ENCODE measurements around the gene EFNB1.
A peak's percentile ranks its signal among the peaks of the same experiment; 100 is the strongest.

Gene EFNB1

DNA sequence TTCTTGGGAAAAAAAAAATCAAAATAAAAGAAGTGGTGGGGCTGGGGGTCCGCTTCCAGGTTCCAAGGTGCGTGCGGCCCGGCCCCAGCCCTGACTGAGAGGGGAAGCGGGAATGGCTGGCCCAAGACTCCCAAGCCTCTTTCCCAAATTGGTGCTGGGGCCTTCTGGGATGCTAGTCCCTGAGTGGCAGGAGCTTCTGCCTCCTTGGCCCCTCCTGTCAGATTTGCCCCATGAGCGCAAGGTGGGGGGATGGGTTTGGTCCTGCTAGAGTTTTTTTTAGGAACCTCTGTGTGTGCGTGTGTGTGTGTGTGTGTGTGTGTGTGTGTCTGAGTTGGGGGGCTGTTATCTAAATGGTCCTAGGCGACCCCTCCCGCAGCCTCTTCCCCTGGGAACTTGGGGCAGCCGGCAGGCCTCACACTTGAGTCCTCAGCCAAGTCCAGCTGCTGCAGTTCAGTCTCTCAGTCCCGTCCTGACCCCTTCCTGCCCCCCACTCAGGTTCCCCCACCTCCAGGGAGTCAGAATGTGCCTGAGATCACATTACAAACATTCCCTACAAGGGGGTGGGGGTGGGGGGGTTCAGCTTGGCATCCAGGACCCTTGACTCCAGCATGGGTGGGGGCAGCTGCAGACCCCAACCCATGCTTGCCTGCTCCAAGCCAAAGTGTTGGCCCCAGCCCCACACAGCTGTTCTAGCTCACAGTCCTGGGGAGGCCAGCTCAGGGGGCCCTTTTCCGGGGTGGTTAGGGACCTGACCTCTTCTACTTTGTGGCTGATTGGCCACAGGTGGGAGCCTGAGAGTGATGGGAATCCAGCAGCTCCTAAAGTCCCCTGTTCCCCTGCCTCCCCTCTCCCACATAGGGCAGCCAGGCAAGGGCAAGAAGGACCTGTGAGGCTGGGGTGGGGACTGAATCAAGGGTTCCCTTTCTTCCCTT lies 4.0 kb downstream of the EFNB1 start:
- POLR2A ChIA-PET, result interaction anchor here (1.0 kb wide), 1 partner anchor 89 kb away, joined by 3 read pairs; no protein-coding TSS in a partner anchor
- 74% methylated on average over 7 of the region's 12 CpGs for WGBS (ENCODE audit: insufficient coverage)
- H3K9me3 ChIP-seq (ENCODE audit: control extremely low read depth in 1 of 5, control insufficient read depth in 4 of 5, insufficient read depth in 2 of 5, low read depth in 1 of 5, low read length in 4 of 5), result no peaks in the 10 kb centered on the region
- CTCF ChIA-PET, result interaction anchor here (1.2 to 1.3 kb wide), 2 partner anchors 10 to 230 kb away, joined by 3 to 4 read pairs; no protein-coding TSS in a partner anchor
- peaks cover 0 to 56% (median 48%) of the 10 kb centered on the region in 4 experiments for H3K4me1 ChIP-seq (ENCODE audit: control extremely low read depth in 1 of 4, control insufficient read depth in 4 of 4, insufficient read depth in 4 of 4, low read length in 3 of 4)
- peaks cover 0 to 19% (median 0%) of the 10 kb centered on the region in 5 experiments for H3K27me3 ChIP-seq (replicated peaks in 2 of 5; ENCODE audit: control insufficient read depth in 4 of 5, insufficient read depth in 5 of 5, low read length in 4 of 5)
- H3K36me3 ChIP-seq (ENCODE audit: control insufficient read depth in 4 of 4, insufficient read depth in 4 of 4, low read length in 3 of 4), result peaks cover 0 to 2% (median 0%) of the 10 kb centered on the region in 4 experiments
- no peak for DNase-seq
- H3K27ac ChIP-seq (ENCODE audit: insufficient read depth in 1 of 2, low read depth in 1 of 2, low read length in 2 of 2, poor library complexity in 1 of 2, severe bottlenecking in 2 of 2), result no peak overlapping the region
- H3K4me3 ChIP-seq (ENCODE audit: control insufficient read depth in 1 of 7, extremely low read depth in 1 of 7, insufficient read depth in 4 of 7, low read depth in 2 of 7, low read length in 6 of 7), result no peak overlapping the region

DNA sequence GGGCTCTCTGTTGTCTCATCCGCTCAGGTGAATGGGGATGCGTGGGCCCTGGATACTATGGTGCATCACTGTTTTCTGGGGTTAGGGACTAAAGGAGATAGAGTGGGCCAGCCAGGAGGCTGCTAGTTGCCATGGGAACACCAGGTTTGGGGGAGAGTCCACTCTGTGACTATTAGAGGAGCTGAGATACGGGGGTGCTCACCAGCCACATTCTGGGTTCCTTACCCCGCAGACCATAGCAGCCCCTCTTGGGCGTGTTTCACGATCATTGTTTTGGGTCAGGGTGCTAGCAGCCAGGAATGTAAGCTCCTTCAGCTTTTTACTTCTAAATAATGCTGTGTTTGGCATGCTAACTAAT lies 4.6 kb downstream of the EFNB1 start:
- H3K36me3 ChIP-seq (ENCODE audit: control insufficient read depth in 4 of 4, insufficient read depth in 4 of 4, low read length in 3 of 4), result peaks cover 0 to 2% (median 0%) of the 10 kb centered on the region in 4 experiments
- no peak overlapping the region for H3K27ac ChIP-seq (ENCODE audit: insufficient read depth in 1 of 2, low read depth in 1 of 2, low read length in 2 of 2, poor library complexity in 1 of 2, severe bottlenecking in 2 of 2)
- POLR2A ChIA-PET, result no interaction called here
- CTCF ChIA-PET, result interaction anchor here (0.9 to 1.3 kb wide), 3 partner anchors 9 to 87 kb away, joined by 3 to 4 read pairs (median 4); no protein-coding TSS in a partner anchor
- no peak for DNase-seq
- no peak overlapping the region for H3K4me3 ChIP-seq (ENCODE audit: control insufficient read depth in 1 of 7, extremely low read depth in 1 of 7, insufficient read depth in 4 of 7, low read depth in 2 of 7, low read length in 6 of 7)
- 92% methylated on average over 5 of the region's 6 CpGs for WGBS (ENCODE audit: insufficient coverage)
- peaks cover 0 to 50% (median 43%) of the 10 kb centered on the region in 4 experiments for H3K4me1 ChIP-seq (ENCODE audit: control extremely low read depth in 1 of 4, control insufficient read depth in 4 of 4, insufficient read depth in 4 of 4, low read length in 3 of 4)
- no peaks in the 10 kb centered on the region for H3K9me3 ChIP-seq (ENCODE audit: control extremely low read depth in 1 of 5, control insufficient read depth in 4 of 5, insufficient read depth in 2 of 5, low read depth in 1 of 5, low read length in 4 of 5)
- peaks cover 0 to 19% (median 0%) of the 10 kb centered on the region in 5 experiments for H3K27me3 ChIP-seq (replicated peaks in 2 of 5; ENCODE audit: control insufficient read depth in 4 of 5, insufficient read depth in 5 of 5, low read length in 4 of 5)

DNA sequence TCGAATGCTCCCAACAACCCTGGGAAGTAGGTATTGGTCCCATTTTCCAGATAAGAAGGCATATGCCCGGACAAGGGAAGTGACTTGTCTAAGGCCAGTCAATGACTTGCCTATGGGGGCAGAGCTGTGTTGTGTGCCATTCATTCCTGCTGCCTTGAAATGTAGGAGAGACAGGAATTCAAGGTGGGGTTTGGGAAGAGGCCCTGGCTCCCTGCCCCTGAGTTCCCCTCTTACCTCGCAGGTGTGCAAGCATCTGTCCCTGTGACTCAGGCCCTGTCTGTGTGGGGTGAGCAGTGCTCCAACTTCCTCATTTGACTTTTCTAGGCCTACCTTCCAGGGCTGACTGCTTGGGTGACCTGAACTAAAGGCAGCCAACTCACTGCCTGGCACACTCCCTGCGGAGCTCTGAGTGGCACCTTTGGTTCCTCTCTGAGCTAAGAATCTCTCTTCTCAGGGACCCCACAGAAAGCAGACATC lies 5.1 kb downstream of the EFNB1 start:
- peak; percentile 22 to 77 (median 70) for DNase-seq
- Histone ChIP-seq H3K27me3 (replicated peaks in 2 of 5; ENCODE audit: control insufficient read depth in 4 of 5, insufficient read depth in 5 of 5, low read length in 4 of 5) (peaks cover 0 to 19% (median 0%) of the 10 kb centered on the region in 5 experiments), H3K36me3 (ENCODE audit: control insufficient read depth in 4 of 4, insufficient read depth in 4 of 4, low read length in 3 of 4) (peaks cover 0 to 3% (median 0%) of the 10 kb centered on the region in 4 experiments), H3K4me3 (ENCODE audit: control insufficient read depth in 1 of 7, extremely low read depth in 1 of 7, insufficient read depth in 4 of 7, low read depth in 2 of 7, low read length in 6 of 7) (no peak overlapping the region), H3K4me1 (ENCODE audit: control extremely low read depth in 1 of 4, control insufficient read depth in 4 of 4, insufficient read depth in 4 of 4, low read length in 3 of 4) (peaks cover 0 to 47% (median 40%) of the 10 kb centered on the region in 4 experiments), H3K27ac (ENCODE audit: insufficient read depth in 1 of 2, low read depth in 1 of 2, low read length in 2 of 2, poor library complexity in 1 of 2, severe bottlenecking in 2 of 2) (no peak overlapping the region), H3K9me3 (ENCODE audit: control extremely low read depth in 1 of 5, control insufficient read depth in 4 of 5, insufficient read depth in 2 of 5, low read depth in 1 of 5, low read length in 4 of 5) (no peaks in the 10 kb centered on the region)
- ChIA-PET POLR2A (no interaction called here), CTCF (interaction anchor here (0.9 to 1.3 kb wide), 4 partner anchors 9 to 87 kb away, joined by 3 to 4 read pairs (median 4); no protein-coding TSS in a partner anchor)
- WGBS (ENCODE audit: insufficient coverage), result 81% methylated on average over 3 of the region's 4 CpGs

DNA sequence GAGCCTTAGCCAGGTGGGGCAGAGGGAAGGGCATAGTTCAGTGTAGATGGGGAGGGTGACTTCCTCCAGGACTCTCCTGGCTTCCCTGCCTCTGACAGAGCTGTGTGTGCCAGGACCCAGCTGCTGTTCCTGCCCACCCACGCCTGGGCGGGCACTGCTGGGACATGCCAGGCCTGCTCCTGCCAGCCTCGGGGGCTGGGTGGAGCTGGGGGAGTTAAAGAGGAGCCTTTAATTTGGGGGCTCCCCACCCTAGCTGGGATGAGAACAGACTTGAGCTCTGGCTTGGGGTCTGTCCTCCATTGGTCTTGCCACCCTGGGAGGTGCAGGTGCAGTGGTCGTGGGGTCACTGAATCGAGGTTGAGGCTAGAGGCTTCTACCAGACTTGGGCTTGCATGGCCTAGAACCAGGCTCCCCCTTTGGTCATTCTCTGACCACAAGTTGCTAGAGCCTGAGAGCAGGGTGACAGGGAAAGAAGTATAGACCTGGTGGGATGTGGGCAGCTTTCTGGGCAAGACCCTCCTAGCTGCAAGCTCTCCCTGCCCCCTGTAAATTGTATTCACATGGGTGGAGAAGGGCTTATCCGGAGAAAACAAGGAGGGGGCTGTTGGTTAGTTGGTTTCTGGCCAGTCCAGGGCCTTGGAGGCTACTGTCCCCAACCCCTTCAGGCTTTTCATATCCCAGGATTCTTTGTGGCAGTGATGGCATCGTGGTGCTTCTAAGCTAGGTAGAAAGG lies 5.7 kb downstream of the EFNB1 start:
- POLR2A ChIA-PET, result no interaction called here
- H3K36me3 ChIP-seq (ENCODE audit: control insufficient read depth in 4 of 4, insufficient read depth in 4 of 4, low read length in 3 of 4), result peaks cover 0 to 5% (median 0%) of the 10 kb centered on the region in 4 experiments
- 93% methylated on average over 5 of the region's 7 CpGs for WGBS (ENCODE audit: insufficient coverage)
- no peaks in the 10 kb centered on the region for H3K9me3 ChIP-seq (ENCODE audit: control extremely low read depth in 1 of 5, control insufficient read depth in 4 of 5, insufficient read depth in 2 of 5, low read depth in 1 of 5, low read length in 4 of 5)
- peaks cover 0 to 17% (median 0%) of the 10 kb centered on the region in 5 experiments for H3K27me3 ChIP-seq (replicated peaks in 2 of 5; ENCODE audit: control insufficient read depth in 4 of 5, insufficient read depth in 5 of 5, low read length in 4 of 5)
- no peak overlapping the region for H3K4me3 ChIP-seq (ENCODE audit: control insufficient read depth in 1 of 7, extremely low read depth in 1 of 7, insufficient read depth in 4 of 7, low read depth in 2 of 7, low read length in 6 of 7)
- no peak overlapping the region for H3K27ac ChIP-seq (ENCODE audit: insufficient read depth in 1 of 2, low read depth in 1 of 2, low read length in 2 of 2, poor library complexity in 1 of 2, severe bottlenecking in 2 of 2)
- peaks cover 0 to 46% (median 37%) of the 10 kb centered on the region in 4 experiments for H3K4me1 ChIP-seq (ENCODE audit: control extremely low read depth in 1 of 4, control insufficient read depth in 4 of 4, insufficient read depth in 4 of 4, low read length in 3 of 4)
- no peak for DNase-seq
- CTCF ChIA-PET, result interaction anchor here (0.8 to 1.4 kb wide), 7 partner anchors 8 to 259 kb away, joined by 3 to 4 read pairs (median 3); no protein-coding TSS in a partner anchor

DNA sequence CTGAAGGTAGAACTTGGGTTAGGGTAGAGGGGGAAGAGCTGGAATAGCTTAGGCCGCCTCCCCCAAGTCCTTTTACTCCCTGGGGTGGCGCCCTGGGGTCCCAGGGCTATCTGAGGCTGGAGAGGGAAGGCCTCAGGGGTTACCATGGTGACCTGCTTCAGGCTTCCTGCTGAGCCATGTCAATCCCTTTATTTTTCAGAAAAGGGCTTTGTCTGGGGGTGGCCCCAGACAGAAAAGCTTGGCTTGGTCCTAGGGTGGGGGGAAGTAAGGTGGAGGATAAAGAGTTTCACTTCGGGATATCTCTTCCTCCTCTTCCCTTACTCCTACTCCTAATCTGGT lies 6.3 kb downstream of the EFNB1 start:
- Histone ChIP-seq H3K4me3 (ENCODE audit: control insufficient read depth in 1 of 7, extremely low read depth in 1 of 7, insufficient read depth in 4 of 7, low read depth in 2 of 7, low read length in 6 of 7) (no peak overlapping the region), H3K4me1 (ENCODE audit: control extremely low read depth in 1 of 4, control insufficient read depth in 4 of 4, insufficient read depth in 4 of 4, low read length in 3 of 4) (peaks cover 0 to 42% (median 33%) of the 10 kb centered on the region in 4 experiments), H3K36me3 (ENCODE audit: control insufficient read depth in 4 of 4, insufficient read depth in 4 of 4, low read length in 3 of 4) (peaks cover 0 to 5% (median 2%) of the 10 kb centered on the region in 4 experiments), H3K9me3 (ENCODE audit: control extremely low read depth in 1 of 5, control insufficient read depth in 4 of 5, insufficient read depth in 2 of 5, low read depth in 1 of 5, low read length in 4 of 5) (no peaks in the 10 kb centered on the region), H3K27me3 (replicated peaks in 2 of 5; ENCODE audit: control insufficient read depth in 4 of 5, insufficient read depth in 5 of 5, low read length in 4 of 5) (peaks cover 0 to 12% (median 0%) of the 10 kb centered on the region in 5 experiments), H3K27ac (ENCODE audit: insufficient read depth in 1 of 2, low read depth in 1 of 2, low read length in 2 of 2, poor library complexity in 1 of 2, severe bottlenecking in 2 of 2) (no peak overlapping the region)
- ChIA-PET CTCF (interaction anchor here (0.8 to 1.4 kb wide), 4 partner anchors 8 to 259 kb away, joined by 3 read pairs; no protein-coding TSS in a partner anchor), POLR2A (no interaction called here)
- no peak for DNase-seq
- 61% methylated on average over 2 of the region's 3 CpGs for WGBS (ENCODE audit: insufficient coverage)

DNA sequence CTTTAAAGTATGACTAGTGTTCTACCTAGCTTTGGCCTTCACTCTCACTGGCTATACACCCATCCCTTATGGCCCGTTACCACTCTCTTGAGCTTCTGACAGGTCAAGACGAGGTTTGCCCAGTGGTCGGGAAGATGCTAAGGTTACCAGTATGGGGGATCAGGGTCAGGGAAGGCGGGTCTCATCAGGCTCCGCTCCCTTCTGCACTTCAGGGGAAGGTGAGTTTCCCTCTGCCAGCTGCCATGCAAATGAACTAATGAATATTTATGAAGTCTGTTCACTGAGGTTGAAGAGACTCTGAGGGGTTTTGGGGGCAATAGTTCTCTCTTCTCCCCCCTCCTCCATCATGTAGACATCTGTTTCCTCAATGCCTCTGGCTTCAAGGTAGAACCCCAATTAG lies 6.6 kb downstream of the EFNB1 start:
- CTCF ChIA-PET, result interaction anchor here (1.1 to 1.4 kb wide), 2 partner anchors 87 to 258 kb away, joined by 3 read pairs; no protein-coding TSS in a partner anchor
- peaks cover 0 to 38% (median 29%) of the 10 kb centered on the region in 4 experiments for H3K4me1 ChIP-seq (ENCODE audit: control extremely low read depth in 1 of 4, control insufficient read depth in 4 of 4, insufficient read depth in 4 of 4, low read length in 3 of 4)
- peaks cover 0 to 5% (median 4%) of the 10 kb centered on the region in 4 experiments for H3K36me3 ChIP-seq (ENCODE audit: control insufficient read depth in 4 of 4, insufficient read depth in 4 of 4, low read length in 3 of 4)
- H3K27me3 ChIP-seq (replicated peaks in 2 of 5; ENCODE audit: control insufficient read depth in 4 of 5, insufficient read depth in 5 of 5, low read length in 4 of 5), result peaks cover 0 to 8% (median 0%) of the 10 kb centered on the region in 5 experiments
- DNase-seq, result no peak
- H3K27ac ChIP-seq (ENCODE audit: insufficient read depth in 1 of 2, low read depth in 1 of 2, low read length in 2 of 2, poor library complexity in 1 of 2, severe bottlenecking in 2 of 2), result no peak overlapping the region
- no peaks in the 10 kb centered on the region for H3K9me3 ChIP-seq (ENCODE audit: control extremely low read depth in 1 of 5, control insufficient read depth in 4 of 5, insufficient read depth in 2 of 5, low read depth in 1 of 5, low read length in 4 of 5)
- 80% methylated on average over 1 of the region's 5 CpGs for WGBS (ENCODE audit: insufficient coverage)
- POLR2A ChIA-PET, result no interaction called here
- no peak overlapping the region for H3K4me3 ChIP-seq (ENCODE audit: control insufficient read depth in 1 of 7, extremely low read depth in 1 of 7, insufficient read depth in 4 of 7, low read depth in 2 of 7, low read length in 6 of 7)

Measured in common myeloid progenitor, CD34-positive (primary cell).